NCI-H82 treated with DMSO at 0.1 percent for 48 hours (cell line): ENCODE results near the gene GREB1.

Experiments used
- DNase-seq: peaks from one replicate; lab custom pipeline; 2025; ENCODE audit not compliant: unreplicated experiment; lab: John Stamatoyannopoulos, UW

Gene GREB1

DNA sequence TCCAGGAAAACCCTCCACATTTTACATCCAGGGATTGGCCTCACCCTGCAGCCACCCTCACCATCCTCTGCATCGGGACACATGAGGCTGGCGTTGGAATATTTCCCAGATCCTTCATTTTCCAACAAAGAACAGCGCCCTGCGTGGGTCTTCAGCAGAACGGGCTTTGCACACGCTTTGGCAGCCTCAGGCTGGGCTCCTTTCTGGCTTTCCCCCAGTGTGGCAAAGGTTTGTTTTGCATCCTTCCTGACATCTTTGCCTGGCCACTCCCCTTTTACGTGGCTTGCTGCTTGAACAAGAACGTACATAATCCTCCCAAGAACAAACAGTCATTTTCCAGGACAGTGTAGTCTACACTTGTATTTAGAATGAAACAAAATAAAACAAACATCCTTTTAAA lies 25.6 kb upstream of the GREB1 start:
- DNase-seq: no peak

GRCh38 chr2:11509657-11510360 lies 24.0 kb upstream of the GREB1 start:
- DNase-seq: no peak

DNA sequence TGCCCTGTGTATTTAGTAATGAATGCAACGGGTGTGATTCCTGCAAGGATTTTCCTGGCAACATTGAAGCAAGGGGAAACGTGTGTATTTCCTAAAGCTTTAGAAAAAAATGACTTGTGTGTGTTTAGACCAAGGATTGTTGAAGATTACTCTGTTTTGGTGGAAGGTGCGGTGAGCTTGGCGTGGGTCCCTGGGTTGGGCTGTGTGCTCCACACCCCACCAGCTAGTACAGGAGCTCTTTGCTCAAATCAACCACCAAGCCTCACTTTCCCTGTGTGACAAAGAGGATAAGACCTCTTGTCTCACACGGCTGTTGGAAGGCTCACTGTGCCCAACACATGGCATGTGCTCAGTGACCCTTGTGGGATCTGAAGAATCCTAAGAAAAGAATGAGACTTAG lies 21.4 kb upstream of the GREB1 start:
- no peak for DNase-seq

- DNase-seq: no peak
These were observed 20.5 kb upstream of the GREB1 start for GRCh38 chr2:11513319-11513718.

DNA sequence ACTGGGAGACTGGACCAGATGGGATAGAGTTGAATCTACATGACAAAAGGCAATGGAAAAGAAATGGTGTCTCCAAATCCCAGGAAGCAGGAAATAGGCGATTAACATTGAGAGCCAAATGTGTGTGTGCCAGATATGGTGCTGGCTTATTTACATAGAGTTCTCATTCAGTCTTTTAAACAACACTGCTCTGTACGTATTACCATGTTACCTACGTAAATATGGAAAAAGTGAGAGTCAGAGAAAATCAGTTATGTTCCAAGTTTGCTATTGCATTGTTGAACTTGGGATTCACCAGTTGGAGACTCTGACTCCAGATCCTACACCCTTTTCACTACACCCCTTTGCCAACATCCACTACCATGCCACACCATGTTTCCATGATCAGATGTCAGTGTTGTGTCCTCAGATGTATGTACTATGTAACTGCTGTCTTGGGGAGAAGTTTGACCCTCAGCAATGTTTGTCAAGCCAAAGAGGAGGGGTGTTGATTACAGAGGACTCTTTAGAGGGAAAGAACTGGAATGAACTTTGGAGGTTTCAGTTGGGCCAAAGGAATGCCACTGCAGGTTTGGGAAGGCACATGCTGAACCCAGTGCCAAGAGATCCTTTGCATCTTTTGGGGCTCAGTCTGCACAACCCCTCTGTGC lies 19.6 kb upstream of the GREB1 start:
- DNase-seq: no peak

GRCh38 chr2:11514904-11515303 lies 18.9 kb upstream of the GREB1 start:
- DNase-seq: no peak

- DNase-seq: peak; percentile 38
These were observed 18.3 kb upstream of the GREB1 start for GRCh38 chr2:11515490-11515981.

- DNase-seq: no peak
These were observed 16.7 kb upstream of the GREB1 start for GRCh38 chr2:11516984-11517648.

DNA sequence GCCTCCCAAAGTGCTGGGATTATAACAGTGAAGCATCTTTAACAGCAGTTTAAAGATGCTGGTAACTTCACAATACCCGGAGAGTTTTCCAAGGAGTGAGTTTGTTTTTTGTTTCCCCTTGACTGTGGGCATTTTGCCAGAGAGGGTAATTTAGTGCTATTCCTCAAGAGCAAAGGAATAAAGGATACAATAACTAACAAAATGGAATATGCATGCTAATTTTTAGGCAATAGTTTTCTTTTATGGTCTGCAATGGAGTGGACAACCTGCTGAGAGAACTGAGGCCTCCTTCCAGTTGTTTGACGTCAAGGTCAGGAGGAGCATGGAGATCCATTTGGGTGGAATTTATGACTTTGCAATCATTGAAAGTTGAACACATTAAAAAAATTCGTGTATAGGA lies 15.9 kb upstream of the GREB1 start:
- DNase-seq: no peak

GRCh38 chr2:11520092-11520693 lies 13.7 kb upstream of the GREB1 start:
- no peak for DNase-seq

DNA sequence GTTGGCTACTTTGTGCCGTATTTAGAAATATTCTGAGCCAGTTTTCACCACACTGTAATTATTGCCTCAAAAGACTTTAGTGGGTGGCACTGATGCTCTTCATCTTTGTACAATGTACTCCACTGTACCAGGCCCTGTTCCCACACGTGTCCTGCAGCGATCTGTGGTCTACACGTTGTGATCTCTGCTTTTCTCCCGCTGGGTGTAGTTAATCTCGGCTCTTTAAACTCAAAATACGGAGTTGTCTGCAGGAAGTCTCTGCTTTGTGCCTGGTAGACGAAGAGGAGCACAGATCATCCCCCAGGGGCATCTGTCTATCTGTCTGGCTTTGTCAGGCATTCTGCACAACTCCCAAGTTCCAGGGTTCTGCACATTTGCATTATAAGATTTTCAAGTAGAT lies 12.1 kb upstream of the GREB1 start:
- DNase-seq: no peak

GRCh38 chr2:11524470-11524869 lies 9.4 kb upstream of the GREB1 start:
- DNase-seq: no peak

- no peak for DNase-seq
These were observed 8.1 kb upstream of the GREB1 start for GRCh38 chr2:11525762-11526161.

GRCh38 chr2:11527001-11527400 lies 6.8 kb upstream of the GREB1 start:
- DNase-seq: no peak

GRCh38 chr2:11528228-11528627 lies 5.6 kb upstream of the GREB1 start:
- no peak for DNase-seq

GRCh38 chr2:11530864-11531465 lies 2.9 kb upstream of the GREB1 start:
- no peak for DNase-seq

GRCh38 chr2:11532416-11533055 lies 1.3 kb upstream of the GREB1 start:
- no peak for DNase-seq

GRCh38 chr2:11534071-11534745 lies 363 bp downstream of the GREB1 start:
- DNase-seq: no peak

GRCh38 chr2:11534746-11535484 lies 1.1 kb downstream of the GREB1 start:
- DNase-seq: no peak

GRCh38 chr2:11535899-11536344 lies 2.1 kb downstream of the GREB1 start:
- no peak for DNase-seq
